Measurements from ENCODE around the gene SLC12A7.
"Not testable (repeated sequence)": the region's sequence is repeated elsewhere in the genome, so short reads cannot be mapped to it uniquely, and the experiment has no call there.

Gene SLC12A7

DNA sequence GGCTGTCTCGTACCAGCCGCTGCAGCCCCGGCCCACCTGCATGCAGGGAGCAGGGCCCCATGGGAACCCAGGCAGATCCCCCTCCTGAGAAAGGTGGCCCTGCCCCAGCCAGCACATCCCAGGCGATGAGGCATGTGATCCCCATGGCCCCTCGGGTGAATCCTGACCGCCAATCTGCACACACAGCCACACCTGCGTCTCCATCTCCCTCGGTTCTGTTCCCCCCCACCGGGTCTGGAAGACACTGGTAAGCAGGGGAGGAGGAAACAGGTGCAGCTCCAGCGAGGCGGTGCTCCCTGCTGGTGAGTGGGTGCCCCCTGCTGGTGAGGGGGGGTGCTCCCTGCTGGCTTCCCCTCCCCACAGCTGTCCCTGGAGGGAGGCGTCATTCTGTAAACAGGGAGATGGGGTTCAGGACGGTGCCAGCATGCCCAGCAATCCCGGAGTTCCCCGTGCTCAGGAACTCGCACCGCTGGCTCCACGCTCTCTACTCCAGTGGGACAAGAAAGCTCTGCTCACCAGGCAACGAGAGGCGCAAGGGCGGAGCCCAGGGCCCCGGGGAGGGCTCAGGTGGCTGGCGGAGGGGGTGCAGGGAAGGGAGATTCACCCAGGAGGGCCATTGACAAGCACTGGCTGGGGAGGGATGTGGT lies 28.4 kb upstream of the SLC12A7 start:
- no peak for FAIRE-seq

DNA sequence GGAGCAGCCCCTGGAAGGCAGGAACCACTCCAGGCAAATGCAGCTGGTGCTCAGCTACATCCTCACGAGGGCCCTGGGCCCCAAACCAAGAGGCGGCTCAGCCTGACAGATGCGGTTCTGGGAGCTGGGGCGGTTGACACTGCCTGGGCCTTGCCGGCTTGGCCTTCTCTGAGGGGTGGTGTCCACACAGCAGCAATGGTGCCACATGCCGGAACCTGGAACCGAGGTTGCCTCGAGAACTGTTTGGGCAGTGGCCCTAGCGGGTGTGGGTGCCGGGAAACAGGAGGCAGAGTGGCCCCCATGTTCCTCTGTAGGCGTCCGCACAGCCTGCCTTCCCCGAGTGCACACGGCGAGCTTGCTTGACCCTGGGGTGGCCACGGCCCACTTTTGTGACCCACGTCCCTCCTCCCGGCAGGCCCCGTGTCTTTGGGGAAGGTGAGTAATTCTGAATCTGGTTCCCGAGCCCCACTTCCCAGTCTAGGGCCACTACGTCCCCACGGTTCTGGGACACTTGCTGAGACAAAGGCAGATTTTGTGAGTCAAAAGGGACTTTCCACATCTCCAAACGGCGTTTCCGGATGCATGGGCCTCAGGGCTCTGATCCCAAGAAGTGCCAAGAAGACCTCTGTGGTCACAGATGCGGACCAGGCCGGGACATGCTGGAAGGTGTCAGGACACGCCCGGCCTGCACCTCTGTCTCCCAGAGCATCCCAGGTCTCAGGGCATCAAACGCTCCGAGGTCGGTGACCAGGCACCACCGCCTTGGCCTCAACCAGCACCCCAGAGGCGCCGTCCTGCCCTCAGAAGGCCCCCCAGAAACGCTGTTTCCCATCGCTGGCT lies 27.7 kb upstream of the SLC12A7 start:
- FAIRE-seq: no peak

- no peak for FAIRE-seq
Observed at GRCh38 chr5:1138445-1139245, 26.8 kb upstream of the SLC12A7 start.

GRCh38 chr5:1137567-1138444 lies 25.9 kb upstream of the SLC12A7 start:
- no peak for FAIRE-seq

DNA sequence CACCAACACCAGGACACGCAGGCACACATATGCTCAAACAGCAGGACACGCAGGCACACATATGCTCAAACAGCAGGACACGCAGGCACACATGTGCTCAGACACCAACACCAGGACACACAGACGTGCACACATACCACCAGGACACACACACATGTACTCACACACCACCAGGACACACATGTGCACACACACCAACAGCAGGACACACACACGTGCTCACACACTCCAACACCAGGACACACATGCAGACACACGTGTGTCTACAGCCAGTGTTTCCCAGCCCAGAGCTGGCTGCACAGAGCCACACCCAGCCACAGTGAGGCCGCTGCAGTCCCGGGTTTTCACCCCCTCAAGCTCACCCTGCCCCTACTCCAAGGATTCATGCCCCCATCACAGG lies 25.0 kb upstream of the SLC12A7 start:
- FAIRE-seq: no peak

GRCh38 chr5:1135696-1136525 lies 24.0 kb upstream of the SLC12A7 start:
- no peak for FAIRE-seq

DNA sequence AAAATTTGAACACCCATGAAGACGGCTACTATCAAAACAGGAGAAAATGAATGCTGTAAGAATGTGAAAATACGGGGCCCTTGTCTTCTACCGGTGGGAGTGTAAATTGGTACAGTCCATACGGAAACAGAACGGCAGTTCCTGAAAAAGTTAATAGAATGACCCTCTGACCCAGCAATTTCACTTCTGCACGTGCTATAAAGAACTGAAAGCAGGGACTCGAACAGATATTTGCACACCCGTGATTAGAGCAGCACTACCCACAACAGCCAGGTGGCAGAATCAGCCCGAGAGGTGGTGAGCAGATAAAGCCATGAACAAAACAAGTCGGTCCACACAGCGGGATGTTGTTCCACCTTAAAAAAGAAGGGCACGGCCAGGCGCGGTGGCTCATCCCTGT lies 22.6 kb upstream of the SLC12A7 start:
- FAIRE-seq: no peak

DNA sequence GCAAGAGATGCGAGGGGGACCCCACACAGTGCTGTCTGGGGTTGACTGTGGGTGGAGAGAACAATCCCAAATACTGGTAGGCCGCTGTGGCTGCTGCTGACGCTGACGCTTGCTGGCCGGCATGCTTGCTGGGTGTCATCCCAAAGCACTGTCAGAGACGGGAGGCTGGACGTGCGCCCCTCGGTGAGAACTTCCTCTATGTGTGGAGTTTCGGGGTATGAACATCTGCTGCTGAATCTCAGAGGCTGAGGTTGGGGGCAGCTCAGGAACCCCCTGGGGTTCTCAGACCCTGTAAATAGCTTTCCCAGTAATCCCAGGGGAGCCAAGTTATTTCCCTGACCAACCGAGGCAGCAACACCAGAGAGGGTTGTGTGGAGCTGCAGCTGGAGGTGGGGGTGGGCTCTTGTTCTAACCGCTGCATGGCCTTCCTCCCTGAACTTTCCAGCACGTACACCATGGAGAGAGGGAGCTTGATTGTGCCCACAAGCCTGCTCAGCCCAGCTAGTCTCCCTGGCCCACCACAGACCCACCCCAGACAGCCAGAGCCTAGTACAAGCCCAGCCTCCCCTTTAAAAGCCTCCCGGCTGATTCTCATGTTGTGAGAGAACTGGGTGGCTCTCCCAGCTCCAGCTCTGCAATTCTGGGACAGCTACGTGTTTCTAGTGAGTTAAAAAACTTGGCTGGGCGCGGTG lies 21.8 kb upstream of the SLC12A7 start:
- FAIRE-seq: no peak

DNA sequence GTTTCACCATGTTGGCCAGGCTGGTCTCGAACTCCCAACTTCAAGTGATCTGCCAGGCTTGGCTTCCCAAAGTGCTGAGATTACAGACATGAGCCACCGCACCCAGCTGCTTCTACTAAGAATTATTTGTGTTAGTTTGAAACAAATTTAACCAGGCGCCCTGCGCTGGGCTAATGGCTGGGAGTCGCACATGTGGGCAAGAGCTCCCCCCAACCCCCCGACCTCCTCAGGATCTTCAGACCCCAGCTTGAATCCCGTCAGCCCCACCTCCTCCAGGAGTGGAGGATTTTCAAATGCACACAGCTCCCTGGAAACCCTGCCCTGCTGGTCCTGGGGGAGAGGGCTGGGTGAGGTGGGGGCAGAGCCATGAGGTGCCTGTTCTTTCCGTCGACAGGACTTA lies 21.2 kb upstream of the SLC12A7 start:
- no peak for FAIRE-seq

DNA sequence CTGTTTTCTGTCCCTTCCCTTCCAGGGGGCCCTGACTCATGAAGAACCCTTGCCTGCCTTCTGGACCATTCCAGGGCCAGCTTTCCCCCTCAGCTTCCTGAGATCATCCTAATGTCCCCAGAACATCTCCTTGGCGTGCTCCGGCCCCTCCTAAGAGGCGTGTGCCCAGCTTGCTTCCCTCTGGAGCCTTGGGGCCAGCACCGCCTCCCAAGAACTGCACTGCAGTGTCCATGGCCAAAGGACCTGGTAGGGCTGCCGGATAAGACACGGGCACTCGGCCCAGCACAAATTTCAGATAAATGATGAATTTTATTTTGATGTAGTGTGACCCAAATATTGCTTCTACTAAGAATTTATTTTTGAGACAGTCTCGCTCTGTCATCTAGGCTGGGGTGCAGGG lies 20.7 kb upstream of the SLC12A7 start:
- FAIRE-seq: no peak

GRCh38 chr5:1131726-1132125 lies 19.9 kb upstream of the SLC12A7 start:
- FAIRE-seq: no peak

DNA sequence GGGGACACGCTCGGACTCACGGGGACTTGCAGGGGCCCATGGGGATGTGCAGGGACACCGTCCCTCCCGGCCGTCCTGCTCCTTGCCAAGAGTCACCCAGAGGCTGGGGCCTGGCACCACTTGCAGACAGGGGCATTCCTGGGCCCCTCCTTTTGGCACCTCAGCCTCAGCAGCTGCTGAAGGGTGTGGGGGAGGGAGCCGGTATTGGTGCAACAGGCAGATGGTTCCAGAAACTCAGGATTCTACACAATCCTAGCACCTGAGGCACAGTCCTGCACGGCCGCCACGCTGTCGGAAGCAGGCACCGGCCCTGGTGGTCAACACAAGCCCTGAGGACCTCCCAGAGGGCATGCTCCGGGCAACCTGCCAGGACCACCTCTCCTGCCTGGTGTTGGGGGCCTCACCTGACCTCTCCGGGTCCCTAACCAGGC lies 19.3 kb upstream of the SLC12A7 start:
- no peak for FAIRE-seq

GRCh38 chr5:1130218-1130946 lies 18.5 kb upstream of the SLC12A7 start:
- no peak for FAIRE-seq

DNA sequence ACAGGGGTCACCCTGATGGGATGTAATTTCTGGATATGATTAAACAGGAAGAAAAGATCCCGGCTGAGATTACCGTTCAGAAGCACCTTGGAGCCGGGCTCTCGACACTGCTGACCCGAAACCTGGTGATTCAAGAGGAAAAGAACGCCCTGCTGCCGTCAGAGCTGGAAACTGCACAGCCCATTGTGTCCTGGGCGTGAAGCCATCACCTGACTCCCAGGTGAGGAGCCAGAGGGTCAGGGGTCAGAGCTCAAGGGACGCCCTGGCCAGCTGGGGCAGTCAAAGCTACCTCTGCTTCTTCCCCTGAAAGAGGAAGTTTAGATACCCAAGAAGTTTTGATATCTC lies 17.8 kb upstream of the SLC12A7 start:
- no peak for FAIRE-seq

- no peak for FAIRE-seq
Observed at GRCh38 chr5:1128977-1129710, 17.3 kb upstream of the SLC12A7 start.

GRCh38 chr5:1127959-1128785 lies 16.3 kb upstream of the SLC12A7 start:
- no peak for FAIRE-seq

DNA sequence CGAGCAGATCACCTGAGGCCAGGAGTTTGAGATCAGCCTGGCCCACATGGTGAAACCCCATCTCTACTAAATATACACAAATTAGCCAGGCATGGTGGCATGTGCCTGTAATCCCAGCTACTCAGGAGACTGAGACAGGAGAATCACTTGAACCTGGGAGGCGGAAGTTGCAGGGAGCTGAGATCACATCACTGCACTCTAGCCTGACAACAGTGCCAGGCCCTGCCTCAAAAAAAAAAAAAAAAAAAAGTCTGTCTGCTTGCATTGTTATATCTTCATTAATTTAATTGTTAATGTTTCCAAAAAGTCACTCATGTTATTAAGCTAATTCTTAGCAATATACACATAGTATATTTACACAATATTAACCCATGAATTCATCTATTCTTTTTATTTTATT lies 13.8 kb upstream of the SLC12A7 start:
- FAIRE-seq: not testable (repeated sequence)

DNA sequence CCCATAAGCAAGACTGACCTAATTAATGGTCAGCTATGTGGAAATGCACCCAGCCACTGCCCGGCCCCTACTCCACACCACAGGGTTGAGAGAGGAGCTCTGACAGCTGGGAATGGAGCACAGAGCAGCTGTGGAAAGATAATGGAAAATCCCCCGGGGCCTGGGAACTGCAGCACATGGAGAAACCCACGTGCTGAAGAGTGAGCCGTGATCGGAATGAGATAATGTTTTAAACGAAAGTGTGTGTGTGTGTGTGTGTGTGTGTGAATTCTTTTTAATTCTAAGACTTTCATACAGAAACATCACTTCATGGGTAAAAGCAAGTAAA lies 13.1 kb upstream of the SLC12A7 start:
- no peak for FAIRE-seq

Measured in TTC549 (cell line).